ENCODE data around the gene CD2.
A peak's percentile ranks its signal among the peaks of the same experiment; 100 is the strongest.

CD2 gene

DNA sequence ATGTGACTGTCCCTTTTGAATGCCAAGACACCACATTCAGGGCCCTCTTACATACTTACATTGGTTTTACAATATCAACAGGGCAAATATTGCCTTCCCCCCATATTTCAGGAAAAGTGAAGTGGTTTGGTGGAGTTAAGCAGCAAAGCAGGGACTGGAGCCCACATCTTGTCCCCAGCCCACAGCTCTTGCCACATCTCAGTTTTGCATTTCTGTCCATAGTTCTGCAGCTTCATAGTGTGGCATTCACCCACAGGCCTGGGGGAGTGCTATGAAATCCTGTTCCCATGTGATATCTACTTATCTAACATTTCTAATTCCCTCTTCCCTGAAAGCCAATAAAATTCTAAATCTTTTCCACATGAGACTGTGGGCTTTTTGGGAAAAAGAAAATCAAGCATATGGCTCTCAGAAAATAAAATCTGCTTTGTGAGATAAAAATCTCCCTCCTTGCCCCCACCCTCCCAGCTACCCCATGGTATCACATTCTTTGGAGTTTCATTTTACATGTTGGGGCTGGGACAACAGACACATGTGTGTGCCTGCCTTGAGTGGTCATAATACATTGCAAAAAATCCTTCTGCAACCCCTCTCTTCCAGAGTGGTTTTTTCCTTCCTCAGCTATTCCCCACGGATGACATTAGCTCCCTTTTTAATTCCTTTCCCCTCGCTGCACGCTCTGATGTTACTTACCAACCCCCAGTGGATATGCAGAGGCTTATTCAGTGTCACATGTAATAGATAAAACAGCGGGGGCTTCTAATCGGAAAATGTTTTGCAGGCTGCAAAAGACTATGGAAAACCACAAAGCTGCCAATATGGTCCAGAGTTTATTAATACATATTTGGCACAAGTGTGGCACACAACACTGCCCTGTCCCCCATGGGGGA, 20.5 kb upstream of the CD2 start:
- H3K27ac ChIP-seq: no peak overlapping the region
- TF ChIP-seq CTCF (IDR thresholded peaks at IDR 0.05) (no peak), ZFX (IDR thresholded peaks at IDR 0.05; ENCODE audit: borderline replicate concordance) (no peak)

- H3K27ac ChIP-seq: no peak overlapping the region
- TF ChIP-seq ZFX (IDR thresholded peaks at IDR 0.05; ENCODE audit: borderline replicate concordance): no peak
- no peak for TF ChIP-seq CTCF (IDR thresholded peaks at IDR 0.05)
These were observed 19.0 kb upstream of the CD2 start for GRCh38 chr1:116735246-116735645.

DNA sequence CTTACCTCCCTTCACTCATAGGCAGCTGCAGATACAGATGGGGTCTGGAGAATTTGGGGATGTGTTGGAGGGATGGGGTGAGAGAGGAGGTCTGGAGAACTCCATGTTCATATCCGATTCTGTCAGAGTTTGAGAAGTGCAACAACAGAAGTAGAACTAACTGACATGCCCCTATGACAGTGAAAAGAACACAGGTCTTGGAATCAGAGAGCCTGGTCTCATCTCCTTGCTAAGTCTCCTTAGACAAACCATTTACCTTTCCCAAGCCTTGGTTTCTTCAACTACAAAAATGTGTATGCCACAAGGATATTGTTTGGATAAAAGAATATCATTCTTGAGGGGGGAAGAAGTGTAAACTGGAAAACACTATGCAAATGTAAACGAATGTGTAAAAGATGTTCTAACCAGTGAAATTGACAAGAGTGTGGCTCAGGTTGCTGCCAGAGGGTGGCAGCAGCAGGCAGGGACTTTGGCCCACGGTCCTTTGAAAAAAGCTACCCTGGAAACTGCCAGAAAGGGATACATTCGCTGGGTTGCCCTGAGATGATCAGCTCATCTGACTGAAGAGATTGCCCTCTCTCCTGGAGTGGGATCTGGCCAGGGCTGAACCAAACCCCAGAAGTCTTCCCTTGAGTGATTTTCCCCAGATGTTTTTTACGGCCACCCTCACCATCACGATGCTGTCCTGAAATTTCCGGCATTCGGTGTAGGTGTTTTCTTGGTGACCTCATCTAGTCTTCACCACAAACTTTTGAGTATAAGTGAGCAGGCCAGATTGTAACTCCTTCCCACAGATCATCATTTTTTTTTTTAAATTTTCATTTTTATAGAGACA, 17.0 kb upstream of the CD2 start:
- H3K27ac ChIP-seq: no peak overlapping the region
- TF ChIP-seq CTCF (IDR thresholded peaks at IDR 0.05): peak; percentile 90
- no peak for TF ChIP-seq ZFX (IDR thresholded peaks at IDR 0.05; ENCODE audit: borderline replicate concordance)

DNA sequence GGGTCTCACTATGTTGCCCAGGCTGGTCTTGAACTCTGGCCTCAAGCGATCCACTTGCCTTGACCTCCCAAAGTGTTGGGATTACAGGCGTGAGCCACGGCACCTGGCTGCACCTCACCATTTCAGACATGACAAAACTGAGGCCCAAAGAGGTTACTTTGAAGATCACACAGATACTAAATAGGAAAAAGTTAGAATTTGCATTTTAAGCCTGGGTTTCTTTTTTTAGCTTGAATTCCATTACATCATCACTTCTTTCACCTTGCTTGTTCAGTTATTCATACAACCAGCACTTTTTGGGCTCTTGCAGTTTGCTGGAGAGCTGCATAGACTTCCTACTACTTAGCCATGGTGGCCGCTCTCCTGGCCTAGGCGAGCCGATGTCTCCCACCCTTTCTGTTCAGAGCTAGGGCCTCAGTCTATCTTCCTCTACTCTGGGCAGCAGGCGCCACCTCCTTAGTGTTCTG, 16.3 kb upstream of the CD2 start:
- H3K27ac ChIP-seq: no peak overlapping the region
- TF ChIP-seq CTCF (IDR thresholded peaks at IDR 0.05) (no peak), ZFX (IDR thresholded peaks at IDR 0.05; ENCODE audit: borderline replicate concordance) (no peak)

- no peak overlapping the region for H3K27ac ChIP-seq
- TF ChIP-seq CTCF (IDR thresholded peaks at IDR 0.05): no peak
- TF ChIP-seq ZFX (IDR thresholded peaks at IDR 0.05; ENCODE audit: borderline replicate concordance): no peak
These were observed 15.4 kb upstream of the CD2 start for GRCh38 chr1:116738673-116739370.

GRCh38 chr1:116739371-116740012, 14.7 kb upstream of the CD2 start:
- H3K27ac ChIP-seq: no peak overlapping the region
- TF ChIP-seq ZFX (IDR thresholded peaks at IDR 0.05; ENCODE audit: borderline replicate concordance): no peak
- TF ChIP-seq CTCF (IDR thresholded peaks at IDR 0.05): no peak
